Parathyroid adenoma (tissue), 2 donors: ENCODE data around the gene RNU6-1.

ENCODE experiments used
- H2AFZ ChIP-seq: fragments of 300-600 bp; sonication (generic); one replicate; pipeline ENCODE4 v1.7.0; 2017; ENCODE audit warnings: antibody characterized with exemption, mild to moderate bottlenecking
- H3K27ac ChIP-seq: fragments of 300-600 bp; sonication (generic); one replicate; pipeline ENCODE4 v1.7.0; 2017
- H3K27me3 ChIP-seq: fragments of 300-600 bp; sonication (generic); one replicate; pipeline ENCODE4 v1.7.0; 2017; ENCODE audit warnings: low read length; ENCODE audit not compliant: control insufficient read depth, insufficient read depth
- H3K36me3 ChIP-seq: fragments of 300-600 bp; sonication (generic); one replicate; pipeline ENCODE4 v1.7.0; 2017; ENCODE audit warnings: low read length; ENCODE audit not compliant: control insufficient read depth, insufficient read depth
- H3K4me1 ChIP-seq: fragments of 300-600 bp; sonication (generic); one replicate; pipeline ENCODE4 v1.7.0; 2017; ENCODE audit warnings: control low read depth
- H3K4me2 ChIP-seq: fragments of 300-600 bp; sonication (generic); one replicate; pipeline ENCODE4 v1.7.0; 2017; ENCODE audit warnings: low read length
- H3K4me3 ChIP-seq: fragments of 300-600 bp; sonication (generic); one replicate; pipeline ENCODE4 v1.7.0; 2017; ENCODE audit warnings: low read depth, low read length
- H3K79me2 ChIP-seq: fragments of 300-600 bp; sonication (generic); one replicate; pipeline ENCODE4 v1.7.0; 2017; ENCODE audit warnings: control low read depth
- H3K9ac ChIP-seq: fragments of 300-600 bp; sonication (generic); one replicate; pipeline ENCODE4 v1.7.0; 2017; ENCODE audit warnings: mild to moderate bottlenecking
- H3K9me3 ChIP-seq: fragments of 300-600 bp; sonication (generic); one replicate; pipeline ENCODE4 v1.7.0; 2017; ENCODE audit warnings: low read length; ENCODE audit not compliant: control insufficient read depth
- CTCF ChIP-seq: fragments of 300-600 bp; sonication (generic); IDR thresholded peaks from one replicate; pipeline ENCODE4 v1.7.0; 2017; ENCODE audit warnings: antibody characterized with exemption, mild to moderate bottlenecking
- donor health status: primary hyperparathyroidism.

Gene RNU6-1

GRCh38 chr15:67805008-67805665 is 34.7 kb downstream of the RNU6-1 start:
- H3K4me2 ChIP-seq, result peak overlapping the region; percentile 41
- H3K27ac ChIP-seq, result peak overlapping the region; percentile 49
- no peak overlapping the region for H3K9ac ChIP-seq
- H3K79me2 ChIP-seq, result no peaks in the 10 kb centered on the region
- TF ChIP-seq CTCF, result no peak
- H2AFZ ChIP-seq, result no peak overlapping the region
- H3K4me1 ChIP-seq, result peaks cover 18% of the 10 kb centered on the region
- no peak overlapping the region for H3K4me3 ChIP-seq
- H3K27me3 ChIP-seq, result no peaks in the 10 kb centered on the region
- no peaks in the 10 kb centered on the region for H3K9me3 ChIP-seq
- no peaks in the 10 kb centered on the region for H3K36me3 ChIP-seq

- Histone ChIP-seq H3K9me3 (no peaks in the 10 kb centered on the region), H3K4me2 (peak overlapping the region; percentile 41), H3K4me1 (peaks cover 18% of the 10 kb centered on the region), H3K27me3 (no peaks in the 10 kb centered on the region), H3K9ac (no peak overlapping the region), H2AFZ (peak overlapping the region; percentile 50), H3K27ac (peak overlapping the region; percentile 49), H3K36me3 (no peaks in the 10 kb centered on the region), H3K79me2 (no peaks in the 10 kb centered on the region), H3K4me3 (peak overlapping the region; percentile 23)
- no peak for TF ChIP-seq CTCF
These were observed 35.6 kb downstream of the RNU6-1 start for GRCh38 chr15:67803996-67804843.

GRCh38 chr15:67803299-67803698 is 36.5 kb downstream of the RNU6-1 start:
- Histone ChIP-seq H3K4me3 (no peak overlapping the region), H3K4me1 (peaks cover 18% of the 10 kb centered on the region), H3K9me3 (no peaks in the 10 kb centered on the region), H3K36me3 (no peaks in the 10 kb centered on the region), H3K27ac (no peak overlapping the region), H3K27me3 (no peaks in the 10 kb centered on the region), H2AFZ (no peak overlapping the region), H3K4me2 (no peak overlapping the region), H3K9ac (no peak overlapping the region), H3K79me2 (no peaks in the 10 kb centered on the region)
- no peak for TF ChIP-seq CTCF

- Histone ChIP-seq H3K27me3 (no peaks in the 10 kb centered on the region), H3K36me3 (no peaks in the 10 kb centered on the region), H3K4me1 (peaks cover 18% of the 10 kb centered on the region), H3K4me2 (no peak overlapping the region), H3K4me3 (no peak overlapping the region), H3K9me3 (no peaks in the 10 kb centered on the region), H3K79me2 (no peaks in the 10 kb centered on the region), H2AFZ (no peak overlapping the region), H3K9ac (no peak overlapping the region), H3K27ac (no peak overlapping the region)
- no peak for TF ChIP-seq CTCF
These were observed 37.6 kb downstream of the RNU6-1 start for GRCh38 chr15:67801926-67802914.
